AG09319 (cell line): ENCODE data around the gene PPP2R2D.

Source experiments
- DNase-seq: peaks from one replicate; pipeline ENCODE4 v3.0.0-alpha.2; 2010; ENCODE audit warnings: low read depth; ENCODE audit errors: extremely low read depth
- TF ChIP-seq, protein P1 (sequence below): IDR thresholded peaks from 2 replicates; pipeline ENCODE4 v1.5.1; 2011; ENCODE audit warnings: low read depth, mild to moderate bottlenecking, inconsistent platforms, low read length, moderate library complexity

Gene PPP2R2D

DNA sequence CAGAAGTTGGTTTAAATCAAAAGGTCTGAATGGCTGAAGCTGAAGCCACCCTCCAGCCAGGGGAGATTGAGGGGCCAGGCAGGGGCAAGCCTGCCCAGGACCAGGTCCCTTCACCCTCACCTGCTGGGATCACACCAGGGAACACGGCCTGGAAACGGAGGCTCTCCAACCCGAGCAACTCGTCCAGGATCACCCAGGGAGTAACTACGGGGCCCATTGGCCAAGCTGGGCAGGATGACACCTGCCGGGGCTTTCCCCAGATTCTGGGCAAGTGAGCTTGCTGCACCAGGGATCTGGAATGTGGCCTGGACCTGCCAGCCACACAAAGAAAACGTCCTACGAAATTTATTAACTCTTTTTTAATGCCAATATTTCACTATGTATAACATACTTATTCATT, 30.4 kb upstream of the PPP2R2D start:
- no peak for DNase-seq

DNA sequence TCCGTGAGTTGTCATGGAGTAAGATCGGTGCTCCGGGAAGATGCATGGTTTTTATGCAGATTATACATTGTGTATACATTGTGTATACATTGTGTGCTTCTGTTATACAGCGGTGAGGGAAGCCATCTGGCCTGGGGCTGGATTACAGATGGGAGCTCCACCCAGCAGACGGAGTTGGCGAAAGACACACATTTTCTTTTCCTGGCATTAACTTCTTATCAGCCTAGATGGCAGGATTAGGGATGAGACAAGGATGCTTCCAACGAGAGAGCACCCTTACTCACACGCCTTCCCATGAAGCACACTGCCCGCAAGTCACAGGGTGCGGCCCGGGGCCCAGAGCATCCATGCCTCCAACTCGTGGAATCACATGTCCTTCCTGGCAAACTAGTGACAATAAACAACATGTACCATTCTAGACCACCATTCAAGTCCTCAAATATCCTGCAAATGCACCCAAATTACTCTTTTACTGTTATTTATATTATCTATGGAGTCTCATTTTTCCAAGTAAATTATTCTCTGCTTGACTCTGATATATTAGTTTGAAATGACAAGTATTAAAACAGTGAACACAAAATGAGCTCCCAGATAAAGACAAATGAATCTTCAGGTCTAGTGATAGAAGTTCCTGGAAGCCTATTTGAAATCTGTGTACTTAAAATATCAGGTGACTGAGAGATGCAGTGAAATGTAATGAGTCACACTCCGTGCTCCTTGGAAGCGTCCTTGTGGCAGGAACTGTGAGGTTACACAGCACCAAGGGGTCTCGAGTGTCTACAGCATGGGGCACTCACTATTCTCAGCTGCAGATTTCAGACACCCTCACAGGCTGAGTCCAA, 29.8 kb upstream of the PPP2R2D start:
- no peak for DNase-seq
- TF ChIP-seq, protein P1, sequence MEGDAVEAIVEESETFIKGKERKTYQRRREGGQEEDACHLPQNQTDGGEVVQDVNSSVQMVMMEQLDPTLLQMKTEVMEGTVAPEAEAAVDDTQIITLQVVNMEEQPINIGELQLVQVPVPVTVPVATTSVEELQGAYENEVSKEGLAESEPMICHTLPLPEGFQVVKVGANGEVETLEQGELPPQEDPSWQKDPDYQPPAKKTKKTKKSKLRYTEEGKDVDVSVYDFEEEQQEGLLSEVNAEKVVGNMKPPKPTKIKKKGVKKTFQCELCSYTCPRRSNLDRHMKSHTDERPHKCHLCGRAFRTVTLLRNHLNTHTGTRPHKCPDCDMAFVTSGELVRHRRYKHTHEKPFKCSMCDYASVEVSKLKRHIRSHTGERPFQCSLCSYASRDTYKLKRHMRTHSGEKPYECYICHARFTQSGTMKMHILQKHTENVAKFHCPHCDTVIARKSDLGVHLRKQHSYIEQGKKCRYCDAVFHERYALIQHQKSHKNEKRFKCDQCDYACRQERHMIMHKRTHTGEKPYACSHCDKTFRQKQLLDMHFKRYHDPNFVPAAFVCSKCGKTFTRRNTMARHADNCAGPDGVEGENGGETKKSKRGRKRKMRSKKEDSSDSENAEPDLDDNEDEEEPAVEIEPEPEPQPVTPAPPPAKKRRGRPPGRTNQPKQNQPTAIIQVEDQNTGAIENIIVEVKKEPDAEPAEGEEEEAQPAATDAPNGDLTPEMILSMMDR: no peak

More for the DNA sequence above, 30.4 kb upstream of the PPP2R2D start:
- TF ChIP-seq, protein P1: no peak

DNA sequence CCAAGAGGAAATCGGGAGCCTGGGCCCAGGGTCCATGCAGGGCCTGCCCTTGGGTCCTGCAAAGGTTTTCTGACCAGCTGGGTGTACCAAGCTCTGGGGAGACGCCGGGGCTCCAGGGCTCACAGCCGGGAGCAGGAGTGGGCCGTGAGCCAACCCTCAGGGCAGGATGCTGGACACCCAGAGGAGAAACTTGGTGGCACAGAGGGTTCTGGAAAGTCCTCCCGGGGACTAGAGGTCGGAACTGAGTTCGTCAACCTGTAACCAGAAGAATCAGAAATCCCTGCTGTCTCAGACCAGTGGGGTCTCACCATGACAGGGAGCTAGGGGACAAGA, 29.2 kb upstream of the PPP2R2D start:
- DNase-seq: no peak
- TF ChIP-seq, protein P1: no peak

DNA sequence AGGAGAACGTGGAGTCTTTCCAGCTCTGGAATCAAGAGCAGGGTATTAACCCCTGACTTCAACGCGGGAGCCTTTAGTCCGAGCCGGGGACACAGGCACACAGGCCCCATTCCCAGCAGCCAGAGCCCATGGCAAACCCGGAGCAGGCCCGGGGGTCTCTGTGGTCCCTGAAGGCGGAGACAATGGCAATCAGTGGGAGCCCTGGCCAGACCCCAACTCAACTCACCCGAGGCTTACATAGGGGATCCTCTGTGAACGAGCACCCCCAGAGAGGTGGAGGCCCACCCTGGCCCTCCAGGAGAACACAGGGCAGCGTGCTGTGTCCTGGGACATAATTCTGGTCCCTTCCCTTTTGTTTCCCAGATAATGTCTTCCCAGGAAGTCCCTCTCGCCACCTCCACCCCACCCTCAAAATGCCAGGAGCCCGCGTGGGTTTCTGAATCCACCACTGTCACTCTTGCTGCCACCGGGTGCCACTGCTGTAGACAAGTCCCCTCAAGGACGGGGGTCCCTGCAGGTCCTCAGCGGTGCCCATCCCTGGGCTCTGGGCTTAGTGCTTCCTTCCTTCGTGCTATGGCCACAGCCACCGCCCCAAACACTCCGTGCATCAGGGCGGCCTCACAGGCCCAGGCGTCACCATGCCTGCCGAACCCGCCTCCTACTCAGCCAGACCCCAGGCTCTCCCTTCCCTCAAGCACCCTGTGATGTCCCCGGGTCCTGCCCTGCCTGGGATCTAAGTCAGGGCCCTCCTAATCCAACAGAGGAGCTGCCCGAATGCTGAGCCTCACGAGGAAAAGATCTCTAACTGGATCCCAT, 28.6 kb upstream of the PPP2R2D start:
- DNase-seq: no peak
- TF ChIP-seq, protein P1: no peak

DNA sequence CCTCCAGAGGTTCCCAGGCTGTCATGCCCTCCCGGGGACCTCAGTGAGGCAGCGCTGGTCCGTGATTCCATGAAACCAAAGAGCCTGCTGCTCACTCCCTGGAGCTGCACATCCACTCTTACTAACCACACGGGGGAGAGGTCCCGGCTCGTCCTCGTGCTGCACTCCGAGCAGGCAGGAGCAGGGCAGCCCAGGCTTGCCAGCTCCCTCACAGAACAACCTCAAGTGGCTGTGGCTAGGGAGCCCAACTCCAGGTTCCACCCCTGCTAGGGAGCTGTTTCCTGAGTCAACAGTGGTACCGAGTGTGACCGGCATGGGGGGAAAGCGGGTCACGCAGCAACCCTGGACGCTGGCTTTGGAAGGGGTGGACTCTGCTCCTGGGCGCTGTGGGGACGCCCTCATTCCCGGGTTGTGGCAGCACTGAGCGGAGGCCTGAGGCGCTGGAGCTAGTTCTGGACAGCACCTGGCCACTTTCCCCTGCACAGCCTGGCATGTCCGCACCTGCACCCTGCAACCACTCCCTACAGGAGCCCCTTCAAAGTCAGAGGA, 27.9 kb upstream of the PPP2R2D start:
- TF ChIP-seq, protein P1: no peak
- no peak for DNase-seq

DNA sequence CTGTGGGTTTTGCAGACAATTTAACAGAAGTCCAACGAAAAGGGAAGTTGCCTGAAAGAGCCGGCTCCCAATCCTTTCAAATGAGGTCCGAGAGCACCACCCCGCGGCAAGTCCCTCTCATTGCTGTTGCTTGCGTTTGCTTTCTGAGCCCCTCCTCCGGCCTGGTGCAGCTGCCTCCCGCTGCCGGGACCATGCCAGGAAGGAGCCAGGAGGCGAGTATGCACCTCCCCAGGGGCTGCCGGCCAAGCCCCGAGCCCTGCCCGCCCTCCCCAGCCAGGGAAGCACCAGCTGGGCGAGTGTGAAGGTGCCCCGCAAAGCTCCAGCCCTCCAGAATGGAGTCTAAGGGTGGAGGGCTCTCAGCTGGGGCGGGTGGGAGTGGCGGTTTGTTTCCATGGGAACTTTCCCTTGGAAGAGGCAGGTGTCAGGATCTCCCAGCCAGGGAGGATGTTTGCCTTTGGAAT, 25.8 kb upstream of the PPP2R2D start:
- DNase-seq: peak; percentile 40

More for the DNA sequence above, 25.8 kb upstream of the PPP2R2D start:
- TF ChIP-seq, protein P1: peak; percentile 82
